Epithelial cell of proximal tubule (primary cell): Measurements from ENCODE around the gene IL22RA1. TPM values are rescaled to one million over a fixed set of nuclear protein-coding genes. Genes with fewer than 3 reads are reported as not detected.

Experiments used
- DNase-seq: peaks from one replicate; pipeline ENCODE4 v3.0.0-alpha.2; 2011; ENCODE audit warnings: low read depth
- H3K4me3 ChIP-seq: 2 replicates; pipeline ENCODE4 v1.5.1; 2011; ENCODE audit warnings: low read depth, mild to moderate bottlenecking, low read length
- total RNA-seq: library from RNA; depleted of rRNA; stranded (reverse); fragments of >200 nt; gene quantifications from 2 replicates; pipeline ENCODE4 v1.2.3, GENCODE V29; 2015
- TF ChIP-seq, protein P1 (sequence below): conservative IDR thresholded peaks from 2 replicates; pipeline ENCODE4 v1.5.1; 2012; ENCODE audit warnings: low read depth, mild to moderate bottlenecking, low read length

Gene IL22RA1
- total RNA-seq, 1 donor from 2014 or later, result not detected

DNA sequence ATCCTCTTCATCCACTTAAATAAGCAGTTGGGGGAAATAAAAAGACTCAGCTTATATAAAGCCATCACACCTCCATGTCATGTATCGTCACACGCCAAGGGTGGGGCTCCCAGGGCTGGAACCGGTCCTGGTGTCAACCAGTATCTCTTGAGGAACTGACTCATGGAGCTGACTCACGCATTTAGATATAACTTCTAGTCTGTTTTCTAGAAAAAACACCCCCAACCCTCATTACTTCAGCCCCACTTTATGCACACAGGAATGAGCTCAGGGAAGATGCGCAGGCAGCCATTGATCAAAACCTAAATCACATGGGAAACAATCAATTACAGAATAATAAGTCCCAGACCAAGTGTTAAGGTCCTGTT lies 6.9 kb upstream of the IL22RA1 start:
- no peak for DNase-seq
- peak overlapping the region; percentile 39 for H3K4me3 ChIP-seq
- TF ChIP-seq, protein P1, sequence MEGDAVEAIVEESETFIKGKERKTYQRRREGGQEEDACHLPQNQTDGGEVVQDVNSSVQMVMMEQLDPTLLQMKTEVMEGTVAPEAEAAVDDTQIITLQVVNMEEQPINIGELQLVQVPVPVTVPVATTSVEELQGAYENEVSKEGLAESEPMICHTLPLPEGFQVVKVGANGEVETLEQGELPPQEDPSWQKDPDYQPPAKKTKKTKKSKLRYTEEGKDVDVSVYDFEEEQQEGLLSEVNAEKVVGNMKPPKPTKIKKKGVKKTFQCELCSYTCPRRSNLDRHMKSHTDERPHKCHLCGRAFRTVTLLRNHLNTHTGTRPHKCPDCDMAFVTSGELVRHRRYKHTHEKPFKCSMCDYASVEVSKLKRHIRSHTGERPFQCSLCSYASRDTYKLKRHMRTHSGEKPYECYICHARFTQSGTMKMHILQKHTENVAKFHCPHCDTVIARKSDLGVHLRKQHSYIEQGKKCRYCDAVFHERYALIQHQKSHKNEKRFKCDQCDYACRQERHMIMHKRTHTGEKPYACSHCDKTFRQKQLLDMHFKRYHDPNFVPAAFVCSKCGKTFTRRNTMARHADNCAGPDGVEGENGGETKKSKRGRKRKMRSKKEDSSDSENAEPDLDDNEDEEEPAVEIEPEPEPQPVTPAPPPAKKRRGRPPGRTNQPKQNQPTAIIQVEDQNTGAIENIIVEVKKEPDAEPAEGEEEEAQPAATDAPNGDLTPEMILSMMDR, result no peak

DNA sequence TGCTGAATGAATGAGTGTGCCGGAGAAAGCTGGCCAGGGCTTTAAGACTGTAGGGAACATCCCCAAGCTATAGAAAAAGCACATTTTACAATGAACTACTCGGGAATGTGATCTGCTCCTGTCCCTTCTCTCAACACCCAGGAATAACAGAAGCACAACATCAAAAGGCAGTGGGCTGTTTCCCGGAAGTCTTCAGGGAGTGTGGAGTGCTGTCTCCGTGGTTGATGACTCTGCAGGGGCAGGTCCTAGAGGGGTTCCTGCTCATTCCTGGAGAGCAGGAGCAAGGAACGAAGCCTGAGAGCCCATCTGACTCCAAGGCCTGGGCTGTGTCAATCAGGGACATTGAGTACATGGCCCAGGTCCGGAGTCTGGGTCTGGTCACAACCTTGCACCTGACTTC lies 4.9 kb upstream of the IL22RA1 start:
- TF ChIP-seq, protein P1, result no peak
- no peak overlapping the region for H3K4me3 ChIP-seq
- DNase-seq, result no peak

DNA sequence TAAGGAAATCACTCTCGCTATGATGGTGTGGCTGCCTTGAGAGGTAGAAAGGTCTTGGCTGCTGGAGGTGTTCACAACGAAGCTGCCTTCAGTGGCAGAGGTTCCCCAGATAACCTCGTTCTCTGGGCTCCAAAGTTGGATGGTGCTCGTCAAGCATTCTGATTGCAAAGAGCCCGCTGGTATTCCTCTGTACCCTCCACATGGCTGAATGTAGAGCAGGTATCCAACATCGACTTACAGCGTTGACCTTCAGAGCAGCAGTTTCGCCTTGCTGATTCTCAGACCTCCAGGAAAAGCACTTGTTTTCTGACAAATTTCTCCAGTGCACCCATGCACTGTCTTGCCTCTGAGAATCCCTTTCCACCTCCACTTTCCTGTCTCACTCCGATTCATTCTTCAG lies 4.3 kb upstream of the IL22RA1 start:
- TF ChIP-seq, protein P1, result no peak
- DNase-seq, result no peak
- H3K4me3 ChIP-seq, result no peak overlapping the region

DNA sequence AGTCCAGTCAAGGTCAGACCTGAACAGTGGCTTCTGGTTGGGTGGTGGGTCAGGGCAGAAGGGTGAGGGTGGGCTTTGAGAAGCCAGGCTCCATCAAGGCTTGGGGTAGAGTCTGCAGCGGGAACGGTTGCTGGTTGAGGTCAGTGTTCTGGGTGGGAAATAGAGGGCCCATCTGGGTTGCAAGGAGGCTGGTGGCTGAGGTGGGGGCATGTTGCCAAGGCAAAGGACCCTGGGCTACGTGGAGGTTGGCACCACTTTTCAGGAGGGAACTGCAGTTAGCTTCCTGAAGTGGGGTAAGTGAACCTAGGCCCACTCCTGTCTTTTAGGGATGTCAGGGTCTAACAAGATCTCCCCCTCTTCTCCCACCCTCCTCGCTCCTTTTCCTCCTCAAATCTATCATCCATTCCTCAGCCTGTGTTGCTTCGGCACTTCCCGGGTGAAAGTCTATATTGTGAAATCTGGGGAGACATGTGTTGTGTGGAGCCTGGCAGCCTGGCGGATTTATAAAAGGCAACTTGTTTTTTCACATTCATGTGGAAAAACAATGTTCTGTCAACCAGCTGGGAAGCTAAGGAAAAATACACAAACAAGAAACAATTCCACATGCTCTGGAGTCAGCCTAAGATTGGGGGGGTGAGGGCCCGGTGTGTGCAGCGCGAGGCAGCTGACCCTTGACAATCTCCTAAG lies 1.5 kb downstream of the IL22RA1 start:
- TF ChIP-seq, protein P1, result no peak
- no peak for DNase-seq
- H3K4me3 ChIP-seq, result no peak overlapping the region

DNA sequence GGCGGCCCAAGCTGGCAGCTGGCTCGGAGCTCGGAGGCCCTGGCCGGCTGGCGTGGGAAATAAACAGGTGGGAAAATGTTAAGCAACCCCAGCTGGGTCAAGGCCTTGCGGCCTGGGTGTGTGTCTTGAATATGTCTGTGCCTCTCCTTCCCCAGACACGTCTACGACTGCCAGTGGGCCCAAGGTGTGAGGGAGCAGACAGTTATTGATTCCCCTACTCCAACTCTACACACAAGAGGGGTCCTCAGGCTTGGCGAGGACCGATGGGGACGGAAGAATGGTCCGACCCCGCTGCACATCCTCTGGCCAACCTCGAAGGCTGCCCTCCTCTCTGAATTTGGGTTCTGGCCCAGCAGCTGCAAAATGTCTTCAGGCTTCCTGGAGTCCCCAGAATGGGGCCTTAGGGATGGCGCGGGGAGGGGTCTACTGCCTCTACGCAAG lies 2.2 kb downstream of the IL22RA1 start:
- TF ChIP-seq, protein P1, result no peak
- DNase-seq, result no peak
- no peak overlapping the region for H3K4me3 ChIP-seq

DNA sequence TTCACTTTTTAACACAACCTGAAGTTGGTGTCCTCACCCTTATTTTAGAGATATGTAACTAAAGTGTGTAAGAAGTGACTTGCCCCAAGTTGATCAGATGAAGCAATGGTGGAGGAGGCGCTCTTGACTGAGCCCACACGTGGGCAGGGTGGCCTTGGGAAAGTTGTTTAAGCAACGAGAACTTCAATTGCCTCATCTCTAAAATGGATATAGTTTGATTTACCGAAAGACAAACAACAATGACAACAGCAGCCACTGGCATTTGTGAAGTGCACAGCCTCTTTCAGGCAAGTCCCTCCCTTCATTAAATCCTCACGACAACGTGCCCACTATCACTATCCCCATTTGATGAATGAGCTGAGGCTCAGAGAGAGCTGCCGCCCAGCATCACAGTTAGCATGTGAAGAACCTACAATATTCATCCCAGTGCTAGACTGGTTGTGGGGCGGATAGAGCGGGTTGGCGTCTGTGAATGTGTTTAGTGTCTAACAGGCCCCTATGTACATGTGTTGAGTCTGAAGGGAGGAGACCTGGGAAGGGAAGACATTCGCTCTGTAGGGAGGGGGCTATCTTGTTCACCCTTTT lies 3.0 kb downstream of the IL22RA1 start:
- no peak for DNase-seq
- TF ChIP-seq, protein P1, result no peak

DNA sequence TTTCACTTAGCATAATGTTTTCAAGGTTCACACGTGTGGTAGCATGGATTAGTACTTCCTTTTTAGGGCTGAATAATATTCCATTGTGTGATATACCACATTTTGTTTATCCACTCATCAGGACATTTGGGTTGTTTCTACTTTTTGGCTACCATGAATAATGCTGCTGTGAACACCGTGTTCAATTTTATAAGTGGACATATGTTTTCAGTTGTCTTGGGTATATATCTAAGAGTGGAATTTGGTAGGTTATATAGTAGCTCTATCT lies 3.8 kb downstream of the IL22RA1 start:
- DNase-seq, result no peak
- TF ChIP-seq, protein P1, result no peak
- H3K4me3 ChIP-seq, result no peak overlapping the region

More for the DNA sequence above, 3.0 kb downstream of the IL22RA1 start:
- no peak overlapping the region for H3K4me3 ChIP-seq
